H4 (cell line): Measurements from ENCODE around the gene SMIM27. TPM values are rescaled to one million over a fixed set of nuclear protein-coding genes. Genes with fewer than 3 reads are reported as not detected.
A peak's percentile ranks its signal among the peaks of the same experiment; 100 is the strongest.
"Not testable (repeated sequence)": the region's sequence is repeated elsewhere in the genome, so short reads cannot be mapped to it uniquely, and the experiment has no call there.

Source experiments
- DNase-seq: peaks from one replicate; pipeline ENCODE4 v3.0.0-alpha.2; 2015; ENCODE audit warnings: low spot score
- total RNA-seq: library from RNA; depleted of rRNA; stranded (reverse); fragments of >200 nt; shearing (Covaris generic); gene quantifications from 2 replicates; pipeline ENCODE4 v1.2.3, GENCODE V29; 2014; rRNA removed

Gene SMIM27, protein sequence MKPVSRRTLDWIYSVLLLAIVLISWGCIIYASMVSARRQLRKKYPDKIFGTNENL
- total RNA-seq: 7.3 and 10.9 TPM in 2 replicates

DNA sequence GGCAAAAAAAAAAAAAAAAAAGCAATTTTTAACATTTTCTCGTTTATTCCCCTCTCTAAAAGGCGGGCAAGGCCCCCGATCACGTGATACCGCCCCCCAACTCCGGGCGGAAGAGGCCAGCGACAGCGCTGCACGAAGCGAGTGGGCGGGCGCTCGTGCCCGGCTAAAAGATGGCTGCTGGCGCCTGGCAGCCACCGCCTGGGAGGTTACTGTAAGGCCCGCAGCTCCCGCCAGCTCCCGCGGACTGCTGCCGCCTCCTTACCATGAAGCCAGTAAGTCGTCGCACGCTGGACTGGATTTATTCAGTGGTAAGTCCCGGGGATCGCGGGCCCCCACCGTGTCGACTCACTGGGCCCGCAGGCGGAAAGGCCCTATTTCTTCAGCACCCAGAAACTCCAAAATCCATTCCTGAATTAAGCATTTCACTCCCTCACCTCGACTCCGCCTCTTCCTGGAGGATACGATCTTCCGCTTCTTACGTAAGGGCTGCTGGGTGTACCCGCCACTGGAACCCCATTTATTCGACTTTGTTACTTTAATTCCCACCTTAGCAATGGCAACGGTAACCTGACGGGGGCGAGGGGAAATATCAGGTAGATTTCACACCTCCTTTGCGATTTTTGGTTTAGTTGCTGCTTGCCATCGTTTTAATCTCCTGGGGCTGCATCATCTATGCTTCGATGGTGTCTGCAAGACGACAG, at the start of gene SMIM27, which contains the start of gene TOPORS:
Gene SMIM27, plus strand, starts transcription at position 156 of the 701 bp plus-strand sequence. Its CDS starts 108 bp downstream, at position 264.
Gene TOPORS, minus strand, starts transcription at position 415 of the 701 bp plus-strand sequence. Its CDS starts 150 bp downstream, at position 265.
- peak; percentile 77 for DNase-seq

DNA sequence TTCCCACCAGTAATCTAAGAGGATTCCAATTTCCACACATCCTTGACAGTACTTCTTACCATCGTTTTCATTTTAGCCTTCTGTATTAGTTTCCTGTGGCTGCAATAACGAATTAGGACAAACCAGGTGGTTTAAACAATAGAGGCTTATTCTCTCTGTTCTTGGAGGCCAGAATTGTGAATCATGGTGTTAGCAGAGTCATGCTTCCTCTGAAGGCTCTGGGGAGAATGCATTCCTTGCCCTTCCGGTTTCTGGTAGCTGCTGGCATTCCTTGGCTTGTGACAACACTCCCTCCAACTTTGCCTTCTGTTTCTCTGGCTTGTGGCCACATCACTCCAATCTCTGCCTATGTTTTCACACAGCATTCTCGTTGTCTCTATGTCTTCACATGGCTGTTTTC, 49.7 kb upstream of the SMIM27 start:
- peak; percentile 23 for DNase-seq

GRCh38 chr9:32503008-32503407, 49.1 kb upstream of the SMIM27 start:
- no peak for DNase-seq

DNA sequence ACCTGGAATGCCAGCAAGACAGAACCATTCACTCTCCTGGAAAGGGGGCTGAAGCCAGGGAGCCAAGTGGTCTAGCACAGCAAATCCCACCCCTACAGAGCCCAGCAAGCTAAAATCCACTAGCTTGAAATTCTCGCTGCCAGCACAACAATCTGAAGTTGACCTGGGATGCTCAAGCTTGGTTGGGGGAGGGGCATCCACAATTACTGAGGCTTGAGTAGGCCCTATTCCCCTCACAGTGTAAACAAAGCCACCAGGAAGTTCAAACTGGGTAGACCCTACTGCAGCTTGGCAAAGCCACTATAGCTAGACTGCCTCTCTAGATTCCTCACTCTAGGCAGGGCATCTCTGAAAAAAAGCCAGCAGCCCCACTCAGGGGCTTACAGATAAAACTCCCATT, 43.4 kb upstream of the SMIM27 start:
- no peak for DNase-seq

DNA sequence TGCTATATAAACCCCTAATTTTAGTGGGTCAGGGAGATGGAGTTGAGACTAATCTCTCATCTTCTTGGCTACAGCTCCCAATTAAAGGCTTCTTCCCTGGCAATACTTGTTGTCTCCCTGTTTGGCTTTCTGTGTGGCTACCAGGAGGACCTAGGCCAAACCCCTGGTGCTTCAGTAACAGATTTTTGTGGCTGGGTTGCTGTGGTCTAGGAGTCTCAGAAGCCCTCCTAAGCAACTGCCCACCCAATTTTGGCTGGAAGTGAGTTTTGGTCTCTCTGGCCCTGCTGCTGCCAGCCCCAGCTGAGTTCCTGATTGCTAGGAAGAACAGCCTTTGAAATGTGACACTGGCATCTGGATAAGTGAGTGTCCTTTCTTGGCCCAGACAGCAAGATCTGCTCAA, 35.9 kb upstream of the SMIM27 start:
- DNase-seq: no peak

DNA sequence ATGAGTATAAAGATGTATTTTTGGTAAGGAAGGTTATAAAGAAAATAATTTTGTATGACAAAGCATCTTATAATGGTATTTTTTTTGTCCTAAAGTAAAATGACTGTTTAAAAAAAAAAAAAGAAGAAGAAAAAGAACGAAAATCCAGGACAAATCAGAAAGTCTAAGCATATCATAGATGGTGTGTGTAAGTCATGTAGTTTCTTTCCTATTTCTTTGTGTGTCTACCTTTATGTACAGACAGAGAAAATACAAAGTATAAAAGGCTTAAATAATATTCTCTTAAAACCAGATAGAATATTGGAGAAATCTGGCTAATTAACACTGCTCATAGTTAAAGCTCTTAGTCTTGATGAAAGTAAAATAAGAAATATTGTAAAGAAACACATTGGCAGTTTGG, 33.9 kb upstream of the SMIM27 start:
- no peak for DNase-seq

- DNase-seq: no peak
Measured at GRCh38 chr9:32523910-32524309, 28.2 kb upstream of the SMIM27 start.

GRCh38 chr9:32524558-32524891, 27.6 kb upstream of the SMIM27 start:
- DNase-seq: not testable (repeated sequence)

- DNase-seq: no peak
Measured at GRCh38 chr9:32524892-32525708, 27.0 kb upstream of the SMIM27 start.

DNA sequence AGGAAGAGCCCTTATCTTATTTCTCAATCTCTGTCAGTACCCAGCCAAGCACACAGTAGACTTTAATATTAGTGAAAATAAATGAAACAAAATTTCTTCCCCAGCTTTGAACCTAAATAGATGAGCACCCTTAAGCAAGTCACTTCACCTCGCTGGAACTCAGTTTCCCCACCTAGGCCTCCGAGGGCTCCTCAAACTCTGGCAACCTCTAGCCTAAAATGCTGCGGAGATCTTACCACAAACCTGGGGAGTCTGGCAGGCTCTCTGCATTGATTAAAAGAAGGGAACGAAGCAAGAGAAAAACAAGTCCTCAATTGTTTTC, 26.5 kb upstream of the SMIM27 start:
- no peak for DNase-seq

DNA sequence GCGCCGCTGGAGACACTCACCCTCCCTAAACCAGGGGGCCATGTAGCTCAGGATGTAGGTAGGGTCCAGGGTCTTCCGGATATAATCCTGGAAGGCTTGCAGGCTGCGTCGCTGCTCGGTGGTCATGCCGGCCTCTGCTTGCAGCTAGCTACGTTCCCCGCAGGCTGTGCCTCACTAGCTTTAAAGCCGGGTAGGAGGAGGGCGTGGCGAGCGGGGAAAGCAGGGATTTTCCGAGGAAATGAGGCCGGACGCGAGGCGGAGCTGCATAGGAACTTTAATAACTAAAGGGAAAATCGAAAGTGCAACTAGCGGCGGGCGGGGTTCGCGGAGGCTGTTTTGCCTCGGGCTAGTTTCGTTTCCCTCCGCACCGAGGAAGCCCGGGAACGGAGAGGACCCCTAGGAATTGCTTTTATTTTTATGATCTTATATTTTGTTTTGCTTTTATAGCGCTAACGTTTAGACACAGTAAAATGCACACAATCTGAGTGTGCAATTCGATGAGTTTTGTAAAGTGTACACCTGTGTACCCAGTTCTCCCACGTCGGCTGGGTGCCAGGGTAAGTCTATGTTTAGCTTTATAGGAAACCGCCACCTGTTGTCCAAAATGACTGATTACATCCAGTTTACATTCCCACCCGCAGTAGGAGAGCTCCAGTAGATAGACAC, 26.0 kb upstream of the SMIM27 start, which contains the start of gene RIGI:
Gene RIGI, minus strand, starts transcription at position 156 of the 666 bp plus-strand sequence. Its CDS starts 30 bp downstream, at position 126.
- DNase-seq: peak; percentile 88

- no peak for DNase-seq
Measured at GRCh38 chr9:32526707-32527048, 25.4 kb upstream of the SMIM27 start.

GRCh38 chr9:32533336-32533735, 18.8 kb upstream of the SMIM27 start:
- no peak for DNase-seq

GRCh38 chr9:32533816-32534215, 18.3 kb upstream of the SMIM27 start:
- no peak for DNase-seq

DNA sequence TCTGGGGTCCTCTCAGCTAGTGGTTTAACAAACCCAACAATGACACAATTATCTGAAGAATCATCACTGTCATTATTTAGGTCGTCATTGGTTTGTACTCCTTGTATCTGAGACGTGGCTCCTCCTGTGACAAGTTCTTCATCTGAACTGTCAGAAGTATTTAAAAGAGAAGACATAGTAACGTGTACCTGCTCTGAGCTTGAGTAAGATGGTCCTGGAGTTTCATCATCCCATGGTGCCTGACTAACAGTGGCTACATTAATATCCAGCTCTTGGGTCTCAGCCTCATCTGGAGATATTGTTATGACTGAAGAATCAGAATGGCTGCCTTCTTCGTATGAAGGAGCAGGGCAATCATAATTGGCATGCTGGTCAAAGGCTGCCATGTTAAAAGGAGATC, 9.1 kb upstream of the SMIM27 start:
- DNase-seq: no peak

GRCh38 chr9:32545884-32546283, 6.2 kb upstream of the SMIM27 start:
- no peak for DNase-seq

DNA sequence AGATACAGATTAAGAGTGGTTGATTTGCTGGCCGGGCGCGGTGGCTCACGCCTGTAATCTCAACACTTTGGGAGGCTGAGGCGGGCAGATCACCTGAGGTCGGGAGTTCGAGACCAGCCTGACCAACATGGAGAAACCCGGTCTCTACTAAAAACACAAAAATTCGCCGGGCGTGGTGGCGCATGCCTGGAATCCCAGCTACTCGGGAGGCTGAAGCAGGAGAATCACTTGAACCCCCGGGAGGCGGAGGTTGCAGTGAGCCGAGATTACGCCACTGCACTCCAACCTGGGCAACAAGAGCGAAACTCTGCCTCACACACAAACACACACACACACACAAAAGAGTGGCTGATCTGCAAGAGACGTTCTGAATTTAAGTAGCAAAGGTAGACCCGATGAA, 3.9 kb upstream of the SMIM27 start:
- not testable (repeated sequence) for DNase-seq

- DNase-seq: no peak
Measured at GRCh38 chr9:32550150-32550561, 2.0 kb upstream of the SMIM27 start.

GRCh38 chr9:32550562-32551275, 1.4 kb upstream of the SMIM27 start:
- peak; percentile 84 for DNase-seq

GRCh38 chr9:32551276-32552051, 663 bp upstream of the SMIM27 start:
- peak; percentile 22 for DNase-seq

- DNase-seq: no peak
Measured at GRCh38 chr9:32554107-32554506, 2.0 kb downstream of the SMIM27 start.
